A673 (cell line): ENCODE results near the gene IGF2BP1.

Experiments used
- EZH2 ChIP-seq: fragments of 200-600 bp; sonication (generic); IDR thresholded peaks from 2 replicates; pipeline ENCODE4 v1.6.1; 2017; ENCODE audit warnings: borderline replicate concordance, low read depth, mild to moderate bottlenecking, mixed read lengths, antibody characterized with exemption, low read length; ENCODE audit not compliant: poor library complexity, severe bottlenecking
- TF ChIP-seq, protein P1 (sequence below): fragments of 300-800, 200-600 bp; sonication (generic); conservative IDR thresholded peaks from 2 replicates; pipeline ENCODE4 v1.5.1; 2017; ENCODE audit warnings: low read depth, mild to moderate bottlenecking, antibody characterized with exemption, low read length, moderate library complexity, mixed read lengths

- TF ChIP-seq, protein P1, sequence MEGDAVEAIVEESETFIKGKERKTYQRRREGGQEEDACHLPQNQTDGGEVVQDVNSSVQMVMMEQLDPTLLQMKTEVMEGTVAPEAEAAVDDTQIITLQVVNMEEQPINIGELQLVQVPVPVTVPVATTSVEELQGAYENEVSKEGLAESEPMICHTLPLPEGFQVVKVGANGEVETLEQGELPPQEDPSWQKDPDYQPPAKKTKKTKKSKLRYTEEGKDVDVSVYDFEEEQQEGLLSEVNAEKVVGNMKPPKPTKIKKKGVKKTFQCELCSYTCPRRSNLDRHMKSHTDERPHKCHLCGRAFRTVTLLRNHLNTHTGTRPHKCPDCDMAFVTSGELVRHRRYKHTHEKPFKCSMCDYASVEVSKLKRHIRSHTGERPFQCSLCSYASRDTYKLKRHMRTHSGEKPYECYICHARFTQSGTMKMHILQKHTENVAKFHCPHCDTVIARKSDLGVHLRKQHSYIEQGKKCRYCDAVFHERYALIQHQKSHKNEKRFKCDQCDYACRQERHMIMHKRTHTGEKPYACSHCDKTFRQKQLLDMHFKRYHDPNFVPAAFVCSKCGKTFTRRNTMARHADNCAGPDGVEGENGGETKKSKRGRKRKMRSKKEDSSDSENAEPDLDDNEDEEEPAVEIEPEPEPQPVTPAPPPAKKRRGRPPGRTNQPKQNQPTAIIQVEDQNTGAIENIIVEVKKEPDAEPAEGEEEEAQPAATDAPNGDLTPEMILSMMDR: no peak
- no peak for TF ChIP-seq EZH2
These were observed 2.5 kb upstream of the IGF2BP1 start for GRCh38 chr17:48994549-48995303.
